ENCODE measurements around the gene RAB11B.

DNA sequence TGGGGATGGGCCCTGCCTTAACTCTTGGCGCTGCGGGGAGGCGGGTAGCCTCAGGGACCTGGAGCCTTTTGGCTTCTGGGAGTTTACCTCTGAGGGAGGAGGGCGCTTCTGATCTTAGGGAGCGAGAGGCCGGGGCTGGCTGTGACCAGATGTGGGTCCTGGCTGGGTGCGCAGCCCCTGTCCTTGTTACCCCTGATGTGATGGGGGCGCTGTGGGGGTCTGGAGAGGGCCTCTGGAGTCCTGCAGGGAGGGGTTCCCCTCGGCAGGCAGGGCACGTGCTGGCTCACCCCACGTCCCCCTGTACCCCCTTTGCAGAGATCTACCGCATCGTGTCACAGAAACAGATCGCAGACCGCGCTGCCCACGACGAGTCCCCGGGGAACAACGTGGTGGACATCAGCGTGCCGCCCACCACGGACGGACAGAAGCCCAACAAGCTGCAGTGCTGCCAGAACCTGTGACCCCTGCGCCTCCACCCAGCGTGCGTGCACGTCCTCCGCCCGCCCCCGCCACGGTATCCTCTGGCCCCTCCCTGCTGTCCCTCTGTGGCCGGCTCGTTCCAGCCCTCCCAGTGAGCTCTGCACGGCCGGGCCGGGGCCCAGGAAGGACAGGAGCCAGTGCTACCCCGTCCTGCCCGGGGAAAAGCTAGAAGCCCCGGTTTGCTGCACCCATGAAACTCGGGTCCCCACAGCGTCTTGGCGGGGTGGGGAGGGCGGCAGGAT lies 13.1 kb downstream of the RAB11B start:
- TF ChIP-seq JUND (IDR thresholded peaks at IDR 0.05; ENCODE audit: borderline replicate concordance, low read depth, low read length), result no peak
- TF ChIP-seq JUND (tag; IDR thresholded peaks at IDR 0.05; ENCODE audit: borderline replicate concordance, low read depth, low read length), result no peak
- TF ChIP-seq MEF2A (IDR thresholded peaks at IDR 0.05; ENCODE audit: control insufficient read depth, low read depth, low read length), result no peak
- TF ChIP-seq, protein P1, sequence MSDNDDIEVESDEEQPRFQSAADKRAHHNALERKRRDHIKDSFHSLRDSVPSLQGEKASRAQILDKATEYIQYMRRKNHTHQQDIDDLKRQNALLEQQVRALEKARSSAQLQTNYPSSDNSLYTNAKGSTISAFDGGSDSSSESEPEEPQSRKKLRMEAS (CRISPR knock-in tag; IDR thresholded peaks at IDR 0.05), result no peak
- no peak for TF ChIP-seq FOXJ3 (CRISPR knock-in tag; IDR thresholded peaks at IDR 0.05)
- TF ChIP-seq NR2C2 (CRISPR knock-in tag; IDR thresholded peaks at IDR 0.05), result no peak
- TF ChIP-seq NR2C2 (tag; IDR thresholded peaks at IDR 0.05), result no peak
- TF ChIP-seq LEF1 (IDR thresholded peaks at IDR 0.05), result no peak
- TF ChIP-seq EZH2 (IDR thresholded peaks at IDR 0.05; ENCODE audit: borderline replicate concordance, low read depth, low read length), result no peak

All from K562 (cell line).